GM21381 (cell line): ENCODE results near the gene NPHS1.
"Not testable (repeated sequence)": the region's sequence is repeated elsewhere in the genome, so short reads cannot be mapped to it uniquely, and the experiment has no call there.

Experiments
- ATAC-seq: cut with Tn5 transposase; IDR thresholded peaks from one replicate; pipeline ENCODE4 v1.9.1; 2021; ENCODE audit warnings: mild to moderate bottlenecking, moderate library complexity; ENCODE audit not compliant: unreplicated experiment

Gene NPHS1

GRCh38 chr19:35879770-35880317 is 27.5 kb upstream of the NPHS1 start:
- ATAC-seq, result peak; percentile 57

DNA sequence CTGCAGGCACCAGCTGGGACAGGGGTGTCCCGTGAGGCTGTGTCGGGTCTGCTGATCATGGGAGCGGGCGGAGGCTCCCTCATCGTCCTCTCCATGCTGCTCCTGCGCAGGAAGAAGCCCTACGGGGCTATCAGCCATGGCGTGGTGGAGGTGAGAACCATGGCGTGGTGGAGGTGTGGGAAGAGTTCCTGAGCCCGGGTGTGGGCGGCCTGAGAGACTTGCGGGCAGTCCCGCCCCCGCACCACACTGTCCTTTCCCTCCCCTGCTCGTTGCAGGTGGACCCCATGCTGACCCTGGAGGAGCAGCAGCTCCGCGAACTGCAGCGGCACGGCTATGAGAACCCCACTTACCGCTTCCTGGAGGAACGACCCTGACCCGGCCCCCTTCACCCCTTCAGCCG is 26.8 kb upstream of the NPHS1 start:
- no peak for ATAC-seq

DNA sequence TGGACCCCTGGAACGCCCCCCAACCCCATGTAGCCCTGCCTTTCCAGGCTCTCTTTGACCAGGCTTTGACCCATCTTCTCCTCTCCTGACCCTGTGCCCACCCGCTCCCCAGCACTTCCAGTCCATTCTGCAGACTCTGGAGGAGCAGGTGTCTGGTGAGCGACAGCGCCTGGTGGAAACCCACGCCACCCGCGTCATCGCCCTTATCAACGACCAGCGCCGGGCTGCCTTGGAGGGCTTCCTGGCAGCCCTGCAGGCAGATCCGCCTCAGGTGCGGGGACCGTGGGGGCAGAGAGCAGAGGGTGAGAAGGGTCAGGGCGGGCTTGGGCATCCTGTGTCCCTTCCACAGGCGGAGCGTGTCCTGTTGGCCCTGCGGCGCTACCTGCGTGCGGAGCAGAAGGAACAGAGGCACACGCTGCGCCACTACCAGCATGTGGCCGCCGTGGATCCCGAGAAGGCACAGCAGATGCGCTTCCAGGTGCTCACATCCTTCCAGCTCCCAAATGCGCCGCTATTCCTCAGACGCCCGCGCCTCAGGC is 22.2 kb upstream of the NPHS1 start:
- no peak for ATAC-seq

GRCh38 chr19:35872180-35872579 is 19.9 kb upstream of the NPHS1 start:
- ATAC-seq, result no peak

DNA sequence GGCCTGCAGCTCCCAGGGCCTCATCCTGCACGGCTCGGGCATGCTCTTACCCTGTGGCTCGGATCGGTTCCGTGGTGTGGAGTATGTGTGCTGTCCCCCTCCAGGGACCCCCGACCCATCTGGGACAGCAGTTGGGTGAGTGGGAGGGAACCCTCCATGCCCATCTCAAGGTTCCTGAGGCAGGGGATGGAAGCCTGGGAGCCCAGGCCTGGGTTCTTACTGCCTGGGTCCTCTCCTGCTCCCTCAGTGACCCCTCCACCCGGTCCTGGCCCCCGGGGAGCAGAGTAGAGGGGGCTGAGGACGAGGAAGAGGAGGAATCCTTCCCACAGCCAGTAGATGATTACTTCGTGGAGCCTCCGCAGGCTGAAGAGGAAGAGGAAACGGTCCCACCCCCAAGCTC is 19.3 kb upstream of the NPHS1 start:
- no peak for ATAC-seq

- no peak for ATAC-seq
These were observed 18.5 kb upstream of the NPHS1 start for GRCh38 chr19:35870798-35871197.

DNA sequence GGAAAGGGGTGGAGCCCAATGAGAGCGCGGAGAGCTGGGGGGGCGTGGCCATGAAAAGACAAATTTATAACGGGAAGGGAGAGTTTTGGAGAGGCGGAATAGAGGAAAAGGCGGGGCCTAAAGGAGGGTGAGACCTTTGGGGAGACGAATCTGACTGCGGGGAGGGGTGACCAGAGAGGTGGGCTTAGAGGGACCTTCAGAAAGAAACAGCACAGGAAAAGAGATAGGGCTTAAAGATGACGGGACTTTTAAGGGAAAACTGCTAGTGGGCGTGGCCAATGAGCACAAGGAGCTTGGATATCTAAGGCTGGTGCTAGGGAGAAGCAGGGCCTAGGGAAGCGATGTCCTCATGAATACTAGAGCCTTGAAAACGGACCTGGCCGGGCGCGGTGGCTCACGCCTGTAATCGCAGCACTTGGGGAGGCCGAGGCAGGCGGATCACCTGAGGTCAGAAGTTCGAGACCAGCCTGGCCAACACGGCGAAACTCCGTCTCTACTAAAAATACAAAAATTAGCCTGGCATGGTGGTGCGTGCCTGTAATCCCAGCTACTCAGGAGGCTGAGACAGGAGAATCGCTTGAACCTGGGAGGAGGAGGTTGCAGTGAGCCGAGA is 17.9 kb upstream of the NPHS1 start:
- ATAC-seq, result not testable (repeated sequence)

DNA sequence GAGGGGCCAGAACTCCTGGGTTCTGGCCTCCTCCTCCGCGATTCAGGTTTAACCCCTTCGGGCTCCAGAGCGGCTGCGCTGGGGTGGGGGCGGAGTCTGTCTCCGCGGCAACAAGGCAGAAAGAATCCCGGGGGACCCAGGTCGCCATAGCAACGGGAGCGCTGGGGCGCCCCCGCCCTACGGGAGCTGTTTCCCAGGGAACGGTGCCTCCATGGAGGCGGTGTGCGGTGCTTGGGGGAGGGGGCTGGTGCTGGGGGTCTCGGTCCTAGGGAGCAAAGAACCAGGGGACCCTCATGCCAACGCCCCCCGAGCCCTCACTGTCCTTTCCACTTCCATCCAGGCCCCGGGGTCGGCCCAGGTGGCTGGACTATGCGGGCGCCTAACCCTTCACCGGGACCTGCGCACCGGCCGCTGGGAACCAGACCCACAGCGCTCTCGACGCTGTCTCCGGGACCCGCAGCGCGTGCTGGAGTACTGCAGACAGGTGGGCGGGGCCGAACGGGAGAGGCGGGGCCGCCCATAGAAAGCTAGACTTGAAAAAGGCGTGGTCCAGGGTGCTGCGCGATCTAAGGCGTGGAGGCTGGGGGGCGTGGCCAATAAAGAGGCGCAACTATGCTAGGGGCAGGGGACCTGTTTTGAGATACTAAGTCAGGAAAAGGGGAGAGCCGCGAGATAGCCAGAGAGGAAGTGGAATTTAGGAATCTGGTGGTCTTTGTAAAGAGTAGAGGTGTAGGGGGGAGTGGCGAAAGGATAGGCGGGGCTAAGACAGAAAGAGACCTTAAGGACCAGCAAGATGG is 17.2 kb upstream of the NPHS1 start:
- no peak for ATAC-seq

- no peak for ATAC-seq
These were observed 16.6 kb upstream of the NPHS1 start for GRCh38 chr19:35868823-35869326.

DNA sequence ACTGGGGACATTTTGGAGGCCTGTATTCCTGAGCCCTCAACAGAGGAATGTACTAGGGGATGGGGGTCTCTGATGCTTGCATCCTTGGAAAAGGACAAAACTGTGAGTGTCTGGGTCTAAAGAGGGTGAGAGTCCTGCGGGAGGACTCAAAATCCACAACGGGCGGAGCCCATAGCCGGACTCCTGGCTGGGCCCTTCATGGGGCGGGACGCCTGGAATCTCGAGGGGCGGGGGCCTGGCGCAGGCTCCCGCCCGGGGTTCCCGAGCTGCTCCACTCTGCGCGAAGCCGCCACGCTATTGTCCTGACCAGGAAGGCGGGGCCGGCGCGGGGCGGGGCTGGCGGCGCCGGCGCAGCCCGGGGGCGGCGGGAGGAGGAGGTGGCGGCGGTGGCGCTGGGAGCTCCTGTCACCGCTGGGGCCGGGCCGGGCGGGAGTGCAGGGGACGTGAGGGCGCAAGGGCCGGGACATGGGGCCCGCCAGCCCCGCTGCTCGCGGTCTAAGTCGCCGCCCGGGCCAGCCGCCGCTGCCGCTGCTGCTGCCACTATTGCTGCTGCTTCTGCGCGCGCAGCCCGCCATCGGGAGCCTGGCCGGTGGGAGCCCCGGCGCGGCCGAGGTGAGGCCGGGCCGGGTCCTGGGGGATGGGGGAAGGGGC is 16.0 kb upstream of the NPHS1 start, which contains the start of gene APLP1:
Gene APLP1 (plus strand): TSS at position 403 of the 651 bp plus-strand sequence. CDS start 63 bp downstream, at position 466.
- ATAC-seq, result peak; percentile 63

GRCh38 chr19:35863018-35863417 is 10.7 kb upstream of the NPHS1 start:
- no peak for ATAC-seq

- ATAC-seq, result no peak
These were observed 10.2 kb upstream of the NPHS1 start for GRCh38 chr19:35862528-35862927.

DNA sequence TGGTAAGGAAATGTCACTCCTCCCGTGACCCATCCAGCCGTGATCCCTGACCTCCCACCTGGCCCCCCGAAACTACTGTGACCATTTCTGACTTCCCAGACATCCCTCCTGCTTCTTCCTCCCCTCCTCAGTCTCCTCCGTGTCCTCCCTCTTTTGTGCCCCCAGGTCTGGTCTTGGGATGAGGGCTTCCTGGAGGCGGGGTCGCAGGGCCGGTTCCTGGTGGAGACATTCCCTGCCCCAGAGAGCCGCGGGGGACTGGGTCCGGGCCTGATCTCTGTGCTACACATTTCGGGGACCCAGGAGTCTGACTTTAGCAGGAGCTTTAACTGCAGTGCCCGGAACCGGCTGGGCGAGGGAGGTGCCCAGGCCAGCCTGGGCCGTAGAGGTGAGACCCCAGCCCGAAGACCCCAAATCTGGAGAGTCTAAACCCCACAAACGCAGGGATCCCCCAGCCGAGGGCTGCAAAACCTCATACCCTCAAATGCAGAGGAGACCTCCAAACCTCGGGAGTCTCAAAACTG is 9.4 kb upstream of the NPHS1 start:
- ATAC-seq, result no peak

DNA sequence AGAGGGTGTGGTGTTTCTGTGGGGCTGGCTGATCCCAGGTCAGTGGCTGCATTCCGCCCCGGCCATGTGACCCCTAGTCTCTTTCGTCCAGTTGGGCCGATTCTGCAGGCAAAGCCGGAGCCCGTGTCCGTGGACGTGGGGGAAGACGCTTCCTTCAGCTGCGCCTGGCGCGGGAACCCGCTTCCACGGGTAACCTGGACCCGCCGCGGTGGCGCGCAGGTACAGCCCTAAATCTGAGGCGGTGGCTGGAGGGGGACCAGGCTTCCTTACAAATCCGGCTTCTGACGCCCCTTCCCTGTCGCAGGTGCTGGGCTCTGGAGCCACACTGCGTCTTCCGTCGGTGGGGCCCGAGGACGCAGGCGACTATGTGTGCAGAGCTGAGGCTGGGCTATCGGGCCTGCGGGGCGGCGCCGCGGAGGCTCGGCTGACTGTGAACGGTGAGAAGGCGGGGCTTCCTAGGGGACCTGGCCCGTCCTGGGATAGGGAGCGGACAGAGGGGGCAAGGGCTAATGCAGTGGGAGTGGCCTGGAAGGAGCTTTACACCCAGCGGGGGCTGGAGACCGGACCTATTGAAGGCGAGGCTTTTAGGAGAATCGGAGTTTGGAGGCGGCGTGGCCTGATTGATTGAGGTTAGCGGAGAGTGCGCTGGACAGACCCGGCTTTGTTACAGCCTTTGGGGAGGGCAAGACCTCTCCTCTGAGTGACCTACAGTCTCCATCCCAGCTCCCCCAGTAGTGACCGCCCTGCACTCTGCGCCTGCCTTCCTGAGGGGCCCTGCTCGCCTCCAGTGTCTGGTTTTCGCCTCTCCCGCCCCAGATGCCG is 8.7 kb upstream of the NPHS1 start:
- no peak for ATAC-seq

- no peak for ATAC-seq
These were observed 8.1 kb upstream of the NPHS1 start for GRCh38 chr19:35860436-35860817.

DNA sequence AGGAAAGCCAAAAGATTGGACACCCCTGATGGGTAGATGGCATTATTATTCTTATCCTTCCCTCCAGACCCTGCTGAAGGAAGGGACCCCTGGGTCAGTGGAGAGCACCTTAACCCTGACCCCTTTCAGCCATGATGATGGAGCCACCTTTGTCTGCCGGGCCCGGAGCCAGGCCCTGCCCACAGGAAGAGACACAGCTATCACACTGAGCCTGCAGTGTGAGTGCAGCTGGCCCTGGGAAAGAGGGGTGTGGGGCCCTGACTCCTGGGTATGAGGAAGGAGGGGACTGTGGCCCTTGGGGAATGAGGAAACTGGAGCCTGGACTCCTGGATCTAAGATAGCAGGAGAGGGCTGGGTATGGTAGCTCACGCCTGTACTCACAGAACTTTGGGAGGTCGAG is 7.1 kb upstream of the NPHS1 start:
- no peak for ATAC-seq

DNA sequence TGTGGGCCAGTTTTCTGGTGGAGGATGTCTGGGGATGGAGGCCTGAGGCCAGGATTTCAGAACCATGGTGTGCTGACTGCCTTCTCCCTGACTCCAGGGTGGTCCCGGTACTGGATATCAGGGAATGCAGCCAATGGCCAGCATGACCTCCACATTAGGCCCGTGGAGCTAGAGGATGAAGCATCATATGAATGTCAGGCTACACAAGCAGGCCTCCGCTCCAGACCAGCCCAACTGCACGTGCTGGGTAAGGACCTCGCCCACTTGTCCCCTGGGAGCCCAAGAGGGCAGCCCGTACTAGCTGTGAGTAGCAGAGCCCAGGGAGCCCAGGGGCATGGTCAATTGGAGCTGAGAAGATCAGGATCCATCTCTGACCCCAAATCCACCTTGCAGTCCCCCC is 6.0 kb upstream of the NPHS1 start:
- ATAC-seq, result no peak

GRCh38 chr19:35856546-35857149 is 4.3 kb upstream of the NPHS1 start, which contains the start of gene KIRREL2:
TSS of gene KIRREL2 (plus strand) at chr19:35856911. CDS start at chr19:35857120, 209 bp downstream.
- no peak for ATAC-seq

DNA sequence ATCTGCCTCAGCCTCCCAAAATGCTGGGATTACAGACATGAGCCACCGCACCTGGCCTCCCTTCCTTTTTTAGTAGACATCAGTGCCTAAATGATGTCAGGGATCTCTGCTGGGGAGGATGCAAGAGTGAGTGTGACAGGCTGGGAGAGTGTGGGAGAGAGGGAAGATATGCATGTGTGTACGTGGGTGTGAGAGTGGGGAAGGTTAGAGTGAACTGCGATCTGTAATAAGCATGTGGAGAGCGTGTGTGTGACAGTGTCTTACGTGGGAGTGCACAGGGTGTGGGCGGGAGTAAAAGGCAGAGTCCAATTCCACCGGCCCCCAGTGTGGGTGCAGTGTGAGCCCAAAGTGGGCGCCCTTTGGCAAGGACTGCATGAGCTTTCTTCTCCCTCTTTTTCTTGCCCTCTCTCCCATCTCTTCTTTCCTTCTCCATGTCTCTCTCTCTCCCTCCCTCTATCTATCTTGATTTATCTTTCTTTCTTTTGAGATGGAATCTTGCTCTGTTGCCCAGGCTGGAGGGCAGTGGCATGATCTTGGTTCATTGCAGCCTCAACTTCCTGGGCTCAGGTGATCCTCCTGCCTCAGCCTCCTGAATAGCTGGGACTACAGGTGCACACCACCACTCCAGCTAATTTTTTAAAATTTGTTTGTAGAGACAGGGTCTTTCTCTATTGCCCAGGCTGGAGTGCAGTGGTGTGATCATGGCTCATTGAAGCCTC is 893 bp upstream of the NPHS1 start:
- no peak for ATAC-seq
